Ovary (tissue), 9 donors: Measurements from ENCODE around the gene PKP3. TPM values are rescaled to one million over a fixed set of nuclear protein-coding genes. Genes with fewer than 3 reads are reported as not detected.

Experiments used
- DNase-seq, 5 donors: peaks; one replicate each; pipeline ENCODE4 v3.0.0-alpha.2; 2019 to 2020
- H3K27ac ChIP-seq, 2 donors: fragments of 200-600 bp; one replicate each; pipeline versions ENCODE4 v1.5.1 to v1.8.0; 2019 to 2022
- H3K27me3 ChIP-seq: fragments of 200-600 bp; one replicate; pipeline ENCODE4 v1.8.0; 2022
- H3K36me3 ChIP-seq: fragments of 200-600 bp; sonication (generic); one replicate; pipeline ENCODE4 v1.5.1; 2019
- H3K4me1 ChIP-seq: one replicate; pipeline ENCODE4 v1.8.1; 2013; ENCODE audit warnings: mild to moderate bottlenecking, moderate library complexity; ENCODE audit not compliant: insufficient read depth
- H3K4me3 ChIP-seq: fragments of 200-600 bp; sonication (generic); one replicate; pipeline ENCODE4 v1.5.1; 2017
- H3K9me3 ChIP-seq, 2 donors: fragments of 200-600 bp in 1 of 2; sonication (generic) in 1 of 2; one replicate each; pipeline versions ENCODE4 v1.5.1 to v1.8.1; 2013 to 2019; ENCODE audit warnings: mild to moderate bottlenecking in 1 of 2, moderate library complexity in 1 of 2
- CTCF ChIP-seq, 3 donors: fragments of 450-650 bp in 2 of 3; fragments of 200-600 bp in 1 of 3; IDR thresholded peaks; one replicate each; pipeline versions ENCODE4 v1.5.1 to v1.8.0; 2016 to 2022; ENCODE audit warnings: antibody characterized with exemption in 3 of 3, mild to moderate bottlenecking in 1 of 3
- EP300 ChIP-seq: sonication (generic); formaldehyde crosslinking; IDR thresholded peaks from one replicate; pipeline ENCODE4 v1.6.1; 2017; ENCODE audit warnings: antibody characterized with exemption
- POLR2A ChIP-seq: fragments of 450-650 bp; IDR thresholded peaks from one replicate; pipeline ENCODE4 v1.6.1; 2017; ENCODE audit warnings: antibody characterized with exemption, mild to moderate bottlenecking, moderate library complexity
- WGBS, 3 donors: extraction: QIAGEN DNeasy Blood & Tissue Kit in 1 of 3; methylation state at CpG; one replicate each; pipeline versions ENCODE4 v1.1.5 to v1.1.7; 2013 to 2017; 5-methylcytosine and 5-hydroxymethylcytosine counted together
- intact Hi-C, 4 donors: fragments of 100-400 bp; cut with DNase I; formaldehyde crosslinking; loops; one replicate each; pipeline versions ENCODE4 v1.11.0 to v1.15.1; 2022 to 2023
- polyA plus RNA-seq, 2 donors: library from polyadenylated mRNA; stranded (reverse); fragments of 200-250 nt in 1 of 2; fragments of 350-450 nt in 1 of 2; fragmentation: Illumina TruSeq in 1 of 2; extraction: RNeasy Lipid Tissue Mini Kit (QIAGEN cat#74804) in 1 of 2; gene quantifications; one replicate each; pipeline ENCODE4 v1.2.3, GENCODE V29; 2013 to 2014
- total RNA-seq, 7 donors: library from RNA; depleted of rRNA in 2 of 7; stranded (reverse); fragments of >200 nt in 2 of 7; fragmentation: NEBNext Ultra II Directional in 3 of 7; extraction: Animal tissue kit (Norgen Biotek cat#: 25700) in 3 of 7; gene quantifications; one replicate each; pipeline versions ENCODE4 v1.1.0 to v1.2.4, GENCODE V29; 2016 to 2023
- donor health status: DM: no; HTN: no; CAD: no; lungs with moderate emphysema.
- donor health status: DM: no; HTN: no; CAD: no.
- donor health status: Bipolar disorder and iron deficiency.
- donor health status: DM: yes; HTN: yes; CAD: no.
- donor health status: DM: no; HTN: no; CAD: no.
- donor health status: DM: yes; HTN: yes; CAD: no.

PKP3 gene
- total and polyA plus RNA-seq, 9 donors = 0.21 to 56.8 (median 3.0) TPM; not detected in 1

GRCh38 chr11:368414-369335 is 25.3 kb upstream of the PKP3 start:
- peak overlapping the region; percentile 36 for H3K4me3 ChIP-seq
- intact Hi-C loops = loop anchor here in 3 of 4 donors (5.0 to 10.0 kb wide), 2 partner anchors 76 to 164 kb away; partner anchors contain the start of genes BET1L (in 3 of the 3) and RIC8A (in 3 of the 3)
- no peaks in the 10 kb centered on the region for H3K36me3 ChIP-seq
- H3K9me3 ChIP-seq = no peaks in the 10 kb centered on the region
- no peak for TF ChIP-seq EP300
- TF ChIP-seq CTCF (IDR thresholded peaks at IDR 0.05) = no peak
- TF ChIP-seq POLR2A = no peak
- H3K4me1 ChIP-seq = peaks cover 5% of the 10 kb centered on the region
- 2 to 8% (median 4%) methylated on average over 21 to 60 of the region's 61 CpGs for WGBS, 3 donors
- H3K27ac ChIP-seq = no peak overlapping the region
- no peaks in the 10 kb centered on the region for H3K27me3 ChIP-seq
- DNase-seq = peak in 2 of 5 donors; percentile 65

GRCh38 chr11:369336-370018 is 24.5 kb upstream of the PKP3 start, which contains the start of gene B4GALNT4:
TSS of gene B4GALNT4 (plus strand) at chr11:369499. CDS start at chr11:369804, 305 bp downstream.
- Histone ChIP-seq H3K27me3 (no peaks in the 10 kb centered on the region), H3K27ac (peak within 1 kb of the TSS; percentile 52 to 73), H3K4me1 (peaks cover 5% of the 10 kb centered on the region), H3K4me3 (peak within 1 kb of the TSS; percentile 36), H3K9me3 (no peaks in the 10 kb centered on the region), H3K36me3 (no peaks in the 10 kb centered on the region)
- peak; percentile 57 to 74 (median 72) for DNase-seq
- intact Hi-C loops = loop anchor here in 3 of 4 donors (5.0 to 10.0 kb wide), 2 partner anchors 77 to 165 kb away; partner anchors contain the start of genes BET1L (in 3 of the 3) and RIC8A (in 3 of the 3)
- TF ChIP-seq CTCF (IDR thresholded peaks at IDR 0.05) = no peak
- WGBS, 3 donors = 0 to 1% (median 0%) methylated on average over 8 to 104 of the region's 118 CpGs

GRCh38 chr11:370070-370941 is 23.7 kb upstream of the PKP3 start:
- Histone ChIP-seq H3K9me3 (no peaks in the 10 kb centered on the region), H3K4me1 (peaks cover 5% of the 10 kb centered on the region), H3K4me3 (peak overlapping the region; percentile 32), H3K36me3 (no peaks in the 10 kb centered on the region), H3K27ac (peak overlapping the region; percentile 52 to 73), H3K27me3 (no peaks in the 10 kb centered on the region)
- TF ChIP-seq EP300 = no peak
- no peak for TF ChIP-seq CTCF (IDR thresholded peaks at IDR 0.05)
- TF ChIP-seq POLR2A = no peak
- WGBS, 3 donors = 15 to 35% (median 28%) methylated on average over 25 to 42 of the region's 42 CpGs
- DNase-seq = peak in 1 of 5 donors; percentile 70
- intact Hi-C loops = no loop called here

- no peak overlapping the region for H3K27ac ChIP-seq
- no peak overlapping the region for H3K4me3 ChIP-seq
- DNase-seq = no peak
- intact Hi-C loops = no loop called here
- TF ChIP-seq EP300 (no peak), POLR2A (no peak), CTCF (IDR thresholded peaks at IDR 0.05) (no peak)
- 85 to 90% (median 90%) methylated on average over 5 of the region's 5 CpGs for WGBS, 3 donors
- no peaks in the 10 kb centered on the region for H3K36me3 ChIP-seq
- H3K9me3 ChIP-seq = no peaks in the 10 kb centered on the region
- peaks cover 5% of the 10 kb centered on the region for H3K4me1 ChIP-seq
- H3K27me3 ChIP-seq = no peaks in the 10 kb centered on the region
These were observed 23.0 kb upstream of the PKP3 start for GRCh38 chr11:371051-371450.
